RWPE2 (cell line): ENCODE measurements around the gene VDR.

Source experiments
- ATAC-seq: fragments of 200-7000 bp; cut with Tn5 transposase; 3 replicates; pipeline ENCODE4 v1.9.1; 2021; ENCODE audit warnings: low read depth
- DNase-seq: peaks from one replicate; pipeline ENCODE4 v3.0.0-alpha.2; 2020; ENCODE audit warnings: low spot score
- H3K27ac ChIP-seq: fragments of 450-650 bp; 2 replicates; pipeline ENCODE4 v1.5.1; 2017; ENCODE audit warnings: mild to moderate bottlenecking; ENCODE audit not compliant: poor library complexity, severe bottlenecking
- H3K27me3 ChIP-seq: fragments of 250-450 bp; sonication (Bioruptor Pico); 2 replicates; pipeline ENCODE4 v1.5.1; 2021; ENCODE audit warnings: mild to moderate bottlenecking, moderate library complexity; ENCODE audit not compliant: insufficient read depth, poor library complexity, severe bottlenecking
- H3K36me3 ChIP-seq: fragments of 250-450 bp; sonication (Bioruptor Pico); 2 replicates; pipeline ENCODE4 v1.5.1; 2020; ENCODE audit warnings: low read depth, mild to moderate bottlenecking, moderate library complexity
- H3K4me1 ChIP-seq: fragments of 250-450 bp; sonication (Bioruptor Pico); 2 replicates; pipeline ENCODE4 v1.5.1; 2021; ENCODE audit warnings: mild to moderate bottlenecking, moderate library complexity; ENCODE audit not compliant: insufficient read depth, poor library complexity, severe bottlenecking
- H3K4me3 ChIP-seq: fragments of 250-450 bp; sonication (Bioruptor Pico); 2 replicates; pipeline ENCODE4 v1.5.1; 2021; ENCODE audit warnings: mild to moderate bottlenecking, moderate library complexity; ENCODE audit not compliant: severe bottlenecking
- H3K9me3 ChIP-seq: fragments of 250-450 bp; sonication (Bioruptor Pico); 2 replicates; pipeline ENCODE4 v1.5.1; 2021; ENCODE audit warnings: mild to moderate bottlenecking, moderate library complexity; ENCODE audit not compliant: severe bottlenecking
- CTCF ChIP-seq: fragments of 450-650 bp; IDR thresholded peaks from one replicate; pipeline ENCODE4 v1.5.1; 2017; ENCODE audit warnings: mild to moderate bottlenecking, moderate library complexity; ENCODE audit not compliant: poor library complexity, severe bottlenecking

VDR gene

GRCh38 chr12:47886510-47887240 lies 18.1 kb downstream of the VDR start:
- no peak for DNase-seq
- Histone ChIP-seq H3K4me3 (no peak overlapping the region), H3K27ac (no peak overlapping the region), H3K27me3 (no peaks in the 10 kb centered on the region), H3K4me1 (peaks cover 28% of the 10 kb centered on the region), H3K36me3 (no peaks in the 10 kb centered on the region; the same call in 1 of the 2 replicates), H3K9me3 (no peaks in the 10 kb centered on the region)
- no peak for TF ChIP-seq CTCF
- ATAC-seq = no peak

GRCh38 chr12:47885566-47885965 lies 19.2 kb downstream of the VDR start:
- DNase-seq (no peak), ATAC-seq (no peak)
- no peak overlapping the region for H3K27ac ChIP-seq
- H3K4me3 ChIP-seq = no peak overlapping the region
- no peak for TF ChIP-seq CTCF
- peaks cover 34% of the 10 kb centered on the region for H3K4me1 ChIP-seq
- H3K36me3 ChIP-seq = peaks cover 8% of the 10 kb centered on the region
- no peaks in the 10 kb centered on the region for H3K27me3 ChIP-seq
- H3K9me3 ChIP-seq = no peaks in the 10 kb centered on the region

- DNase-seq (no peak), ATAC-seq (no peak)
- Histone ChIP-seq H3K27ac (no peak overlapping the region), H3K4me3 (no peak overlapping the region), H3K27me3 (no peaks in the 10 kb centered on the region), H3K4me1 (peaks cover 34% of the 10 kb centered on the region), H3K36me3 (peaks cover 8% of the 10 kb centered on the region), H3K9me3 (no peaks in the 10 kb centered on the region)
- TF ChIP-seq CTCF = no peak
These were observed 19.7 kb downstream of the VDR start for GRCh38 chr12:47885012-47885501.

GRCh38 chr12:47884501-47884900 lies 20.3 kb downstream of the VDR start:
- Histone ChIP-seq H3K9me3 (no peaks in the 10 kb centered on the region), H3K4me1 (peaks cover 34% of the 10 kb centered on the region), H3K27ac (no peak overlapping the region), H3K36me3 (peaks cover 8% of the 10 kb centered on the region), H3K4me3 (no peak overlapping the region), H3K27me3 (no peaks in the 10 kb centered on the region)
- ATAC-seq (no peak), DNase-seq (no peak)
- TF ChIP-seq CTCF = no peak

- ATAC-seq (no peak), DNase-seq (no peak)
- no peak for TF ChIP-seq CTCF
- Histone ChIP-seq H3K36me3 (peaks cover 8% of the 10 kb centered on the region), H3K9me3 (no peaks in the 10 kb centered on the region), H3K4me3 (no peak overlapping the region), H3K27me3 (no peaks in the 10 kb centered on the region), H3K27ac (no peak overlapping the region), H3K4me1 (peaks cover 34% of the 10 kb centered on the region)
These were observed 21.1 kb downstream of the VDR start for GRCh38 chr12:47883663-47884195.
